Measurements from ENCODE around the gene RXRA. TPM values are rescaled to one million over a fixed set of nuclear protein-coding genes. Genes with fewer than 3 reads are reported as not detected.

RXRA gene
- polyA plus RNA-seq, 3 donors, result 15.8 to 91.0 (median 23.2) TPM

GRCh38 chr9:134429007-134429406 lies 102.8 kb downstream of the RXRA start:
- Histone ChIP-seq H3K36me3 (replicated peaks in 1 of 2; ENCODE audit: control insufficient read depth in 1 of 2, insufficient read depth in 2 of 2, low read length in 2 of 2) (peaks cover 81 to 99% of the 10 kb centered on the region in 2 donors), H3K9me3 (replicated peaks in 1 of 2; ENCODE audit: control insufficient read depth in 1 of 2, insufficient read depth in 1 of 2, low read length in 2 of 2) (no peaks in the 10 kb centered on the region), H3K4me1 (ENCODE audit: control insufficient read depth in 1 of 2, insufficient read depth in 2 of 2, low read length in 2 of 2) (no peaks in the 10 kb centered on the region), H3K4me2 (replicated peaks; ENCODE audit: extremely low read depth, low read length, poor library complexity, severe bottlenecking) (no peak overlapping the region), H3K79me2 (ENCODE audit: insufficient read depth, low read length) (peaks cover 7% of the 10 kb centered on the region), H2AFZ (ENCODE audit: insufficient read depth, low read depth, low read length, poor library complexity, severe bottlenecking) (no peak overlapping the region), H3K27me3 (ENCODE audit: control insufficient read depth in 2 of 2, insufficient read depth in 2 of 2, low read length in 2 of 2) (no peaks in the 10 kb centered on the region), H3K4me3 (replicated peaks in 1 of 3; ENCODE audit: low read depth in 2 of 3, low read length in 3 of 3) (no peak overlapping the region), H3K27ac (ENCODE audit: low read depth in 1 of 2, low read length in 2 of 2) (no peak overlapping the region), H4K20me1 (ENCODE audit: insufficient read depth, low read length) (peaks cover 98% of the 10 kb centered on the region), H3K9ac (ENCODE audit: insufficient read depth, low read length, poor library complexity, severe bottlenecking) (no peak overlapping the region)
- WGBS (ENCODE audit: insufficient coverage), result 96% methylated on average over 19 of the region's 20 CpGs
- Mint-ChIP-seq H3K36me3 (peaks cover 70 to 95% of the 10 kb centered on the region in 2 donors), H3K9me3 (no peaks in the 10 kb centered on the region), H3K4me1 (no peaks in the 10 kb centered on the region), H3K4me3 (no peak overlapping the region), H3K27ac (no peak overlapping the region), H3K27me3 (ENCODE audit: low read depth in 3 of 3) (no peaks in the 10 kb centered on the region)
- TF ChIP-seq CTCF (IDR thresholded peaks at IDR 0.05), result no peak
- no peak for DNase-seq
- intact Hi-C loops (cut with micrococcal nuclease), result no loop called here

GRCh38 chr9:134429481-134429880 lies 103.2 kb downstream of the RXRA start:
- Mint-ChIP-seq H3K27ac (no peak overlapping the region), H3K4me3 (no peak overlapping the region), H3K9me3 (no peaks in the 10 kb centered on the region), H3K4me1 (peaks cover 1% of the 10 kb centered on the region), H3K27me3 (ENCODE audit: low read depth in 3 of 3) (no peaks in the 10 kb centered on the region), H3K36me3 (peaks cover 71 to 95% of the 10 kb centered on the region in 2 donors)
- 99% methylated on average over 17 of the region's 21 CpGs for WGBS (ENCODE audit: insufficient coverage)
- Histone ChIP-seq H3K36me3 (replicated peaks in 1 of 2; ENCODE audit: control insufficient read depth in 1 of 2, insufficient read depth in 2 of 2, low read length in 2 of 2) (peaks cover 81 to 99% of the 10 kb centered on the region in 2 donors), H4K20me1 (ENCODE audit: insufficient read depth, low read length) (peaks cover 98% of the 10 kb centered on the region), H3K27me3 (ENCODE audit: control insufficient read depth in 2 of 2, insufficient read depth in 2 of 2, low read length in 2 of 2) (no peaks in the 10 kb centered on the region), H3K79me2 (ENCODE audit: insufficient read depth, low read length) (peaks cover 7% of the 10 kb centered on the region), H3K9ac (ENCODE audit: insufficient read depth, low read length, poor library complexity, severe bottlenecking) (no peak overlapping the region), H3K27ac (ENCODE audit: low read depth in 1 of 2, low read length in 2 of 2) (no peak overlapping the region), H3K9me3 (replicated peaks in 1 of 2; ENCODE audit: control insufficient read depth in 1 of 2, insufficient read depth in 1 of 2, low read length in 2 of 2) (no peaks in the 10 kb centered on the region), H3K4me1 (ENCODE audit: control insufficient read depth in 1 of 2, insufficient read depth in 2 of 2, low read length in 2 of 2) (no peaks in the 10 kb centered on the region), H3K4me3 (replicated peaks in 1 of 3; ENCODE audit: low read depth in 2 of 3, low read length in 3 of 3) (no peak overlapping the region), H3K4me2 (replicated peaks; ENCODE audit: extremely low read depth, low read length, poor library complexity, severe bottlenecking) (no peak overlapping the region), H2AFZ (ENCODE audit: insufficient read depth, low read depth, low read length, poor library complexity, severe bottlenecking) (no peak overlapping the region)
- TF ChIP-seq CTCF (IDR thresholded peaks at IDR 0.05), result no peak
- DNase-seq, result no peak
- intact Hi-C loops (cut with micrococcal nuclease), result no loop called here
